ENCODE results near the gene MAN2A2. TPM values are rescaled to one million over a fixed set of nuclear protein-coding genes. Genes with fewer than 3 reads are reported as not detected.
A peak's percentile ranks its signal among the peaks of the same experiment; 100 is the strongest.

Gene MAN2A2
- polyA plus RNA-seq, 1 donor, result 44.0 TPM

DNA sequence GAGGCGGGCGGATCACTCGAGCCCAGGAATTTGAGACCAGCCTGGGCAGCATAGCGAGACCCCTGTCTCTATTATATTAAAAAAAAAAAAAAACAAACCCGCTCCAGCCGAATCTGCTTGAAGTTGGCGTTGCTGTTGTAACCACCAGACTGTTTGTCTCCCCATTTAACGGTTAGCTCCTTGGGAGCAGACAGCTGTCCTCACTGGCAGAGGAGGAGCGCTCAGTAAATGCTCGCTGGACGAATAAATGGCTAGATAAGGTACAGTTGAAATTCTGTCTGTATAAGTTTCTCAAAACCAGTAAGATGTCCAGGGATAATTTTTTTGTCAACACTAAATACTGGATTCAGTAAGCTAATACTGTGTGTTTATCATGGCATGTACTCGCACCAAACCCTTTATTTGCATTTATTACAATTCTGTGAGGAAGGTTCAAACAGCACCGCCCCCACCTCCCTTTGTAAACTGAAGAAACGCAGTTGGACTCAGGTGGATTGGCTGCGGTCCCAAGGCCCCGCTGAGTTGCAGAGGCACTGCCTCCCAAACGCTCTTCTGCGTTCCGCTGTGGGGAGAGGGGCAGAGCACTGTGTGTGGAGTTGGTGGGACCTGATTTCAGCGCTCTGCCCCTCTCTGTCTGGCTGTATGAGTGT, 52.6 kb downstream of the MAN2A2 start:
- DNase-seq, result peak in 1 of 2 donors; percentile 39
- H3K4me1 ChIP-seq (ENCODE audit: control insufficient read depth, insufficient read depth, low read length), result peaks cover 15% of the 10 kb centered on the region
- H3K4me3 ChIP-seq (ENCODE audit: low read length), result peak overlapping the region; percentile 100
- H3K27ac ChIP-seq (ENCODE audit: low read length), result no peak overlapping the region
- H3K36me3 ChIP-seq (ENCODE audit: control insufficient read depth, insufficient read depth, low read length), result peaks cover 33% of the 10 kb centered on the region
- H3K27me3 ChIP-seq (ENCODE audit: control insufficient read depth, insufficient read depth, low read length), result no peaks in the 10 kb centered on the region
- 40% methylated on average over 1 of the region's 20 CpGs for WGBS (ENCODE audit: insufficient coverage, low lambda C conversion rate)
- H3K9me3 ChIP-seq (ENCODE audit: control insufficient read depth, low read depth, low read length), result no peaks in the 10 kb centered on the region

DNA sequence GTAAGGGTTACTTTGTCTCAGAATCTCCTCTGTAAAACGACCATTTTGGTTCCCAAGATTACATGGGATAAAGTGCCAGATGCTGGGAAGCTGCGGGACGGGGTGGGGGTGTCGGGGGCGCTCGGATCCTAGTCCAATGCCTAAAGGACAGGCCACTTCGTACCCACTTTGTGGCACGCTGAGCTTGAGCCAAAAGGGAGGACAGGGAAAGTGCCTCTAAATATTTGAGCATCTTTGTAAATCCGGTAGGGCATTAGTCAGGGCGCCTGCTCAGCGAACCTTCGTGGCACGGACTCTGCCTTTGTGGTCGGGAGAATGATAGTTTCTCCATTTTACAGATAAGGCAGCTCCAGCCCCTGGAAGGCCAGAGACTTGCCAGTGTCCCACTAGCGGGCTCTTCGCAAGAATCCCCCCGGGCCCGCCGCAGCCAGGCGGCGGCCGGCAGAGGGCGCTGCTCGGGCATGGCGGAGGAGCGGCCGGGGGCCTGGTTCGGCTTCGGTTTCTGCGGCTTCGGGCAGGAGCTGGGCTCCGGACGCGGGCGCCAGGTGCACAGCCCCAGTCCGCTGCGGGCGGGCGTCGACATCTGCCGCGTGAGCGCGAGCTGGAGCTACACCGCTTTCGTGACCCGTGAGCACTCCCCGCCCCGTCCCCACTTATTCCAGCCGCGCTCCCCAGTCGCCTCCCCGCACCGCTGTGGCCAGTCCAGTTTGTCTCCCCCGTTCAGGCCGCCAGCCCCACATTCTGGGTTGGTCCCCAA, 53.4 kb downstream of the MAN2A2 start:
- Histone ChIP-seq H3K36me3 (ENCODE audit: control insufficient read depth, insufficient read depth, low read length) (peaks cover 35% of the 10 kb centered on the region), H3K4me3 (ENCODE audit: low read length) (peak overlapping the region; percentile 60), H3K9me3 (ENCODE audit: control insufficient read depth, low read depth, low read length) (no peaks in the 10 kb centered on the region), H3K27ac (ENCODE audit: low read length) (no peak overlapping the region), H3K27me3 (ENCODE audit: control insufficient read depth, insufficient read depth, low read length) (no peaks in the 10 kb centered on the region), H3K4me1 (ENCODE audit: control insufficient read depth, insufficient read depth, low read length) (peaks cover 15% of the 10 kb centered on the region)
- peak; percentile 56 to 80 for DNase-seq
- WGBS (ENCODE audit: insufficient coverage, low lambda C conversion rate), result no CpG with 5 or more reads among the region's 56 CpGs

DNA sequence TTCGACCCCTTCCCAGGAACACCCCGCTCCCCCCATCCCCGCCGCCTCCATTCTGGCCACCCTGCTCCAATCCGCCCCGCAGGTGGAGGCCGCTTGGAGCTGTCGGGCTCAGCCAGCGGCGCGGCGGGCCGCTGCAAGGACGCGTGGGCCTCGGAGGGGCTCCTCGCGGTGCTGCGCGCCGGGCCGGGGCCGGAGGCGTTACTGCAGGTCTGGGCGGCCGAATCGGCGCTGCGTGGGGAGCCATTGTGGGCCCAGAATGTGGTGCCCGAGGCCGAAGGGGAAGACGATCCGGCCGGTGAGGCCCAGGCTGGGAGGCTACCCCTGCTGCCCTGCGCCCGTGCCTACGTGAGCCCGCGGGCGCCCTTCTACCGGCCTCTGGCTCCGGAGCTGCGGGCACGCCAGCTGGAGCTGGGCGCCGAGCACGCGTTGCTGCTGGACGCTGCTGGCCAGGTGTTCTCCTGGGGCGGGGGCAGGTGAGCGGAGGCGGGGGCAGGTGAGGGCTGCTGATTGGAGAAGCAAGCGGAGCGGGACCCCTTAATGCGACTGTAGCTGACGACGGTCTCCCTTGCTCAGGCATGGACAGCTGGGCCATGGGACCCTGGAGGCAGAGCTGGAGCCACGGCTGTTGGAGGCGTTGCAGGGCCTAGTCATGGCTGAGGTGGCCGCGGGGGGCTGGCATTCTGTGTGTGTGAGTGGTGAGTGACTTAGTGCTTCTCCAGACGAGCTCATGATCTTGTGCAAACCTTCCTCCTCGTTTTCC, 54.1 kb downstream of the MAN2A2 start:
- no CpG with 5 or more reads among the region's 63 CpGs for WGBS (ENCODE audit: insufficient coverage, low lambda C conversion rate)
- peaks cover 15% of the 10 kb centered on the region for H3K4me1 ChIP-seq (ENCODE audit: control insufficient read depth, insufficient read depth, low read length)
- H3K27ac ChIP-seq (ENCODE audit: low read length), result no peak overlapping the region
- peaks cover 35% of the 10 kb centered on the region for H3K36me3 ChIP-seq (ENCODE audit: control insufficient read depth, insufficient read depth, low read length)
- peak overlapping the region; percentile 60 for H3K4me3 ChIP-seq (ENCODE audit: low read length)
- DNase-seq, result peak in 1 of 2 donors; percentile 66
- H3K9me3 ChIP-seq (ENCODE audit: control insufficient read depth, low read depth, low read length), result no peaks in the 10 kb centered on the region
- H3K27me3 ChIP-seq (ENCODE audit: control insufficient read depth, insufficient read depth, low read length), result no peaks in the 10 kb centered on the region

DNA sequence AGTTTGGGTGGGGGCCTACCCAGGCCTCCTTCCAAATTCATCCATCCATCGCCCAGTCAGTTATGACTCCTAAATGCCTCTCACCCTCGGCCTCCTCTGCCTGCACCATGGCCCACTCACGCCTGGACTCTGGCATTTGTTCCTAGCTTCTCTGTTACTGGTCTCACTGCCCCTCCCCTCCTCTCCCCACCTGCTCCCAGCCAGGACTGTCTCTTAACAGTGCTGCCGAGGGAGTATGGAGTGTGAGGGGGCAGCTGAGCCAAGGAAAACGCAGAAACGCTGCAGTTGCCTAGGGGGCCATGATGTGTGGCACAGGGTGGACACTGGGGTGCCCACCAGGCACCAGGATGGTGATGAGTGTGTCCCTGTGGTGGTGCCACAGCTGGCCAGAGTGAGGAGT, 54.7 kb downstream of the MAN2A2 start:
- H3K9me3 ChIP-seq (ENCODE audit: control insufficient read depth, low read depth, low read length), result no peaks in the 10 kb centered on the region
- H3K4me3 ChIP-seq (ENCODE audit: low read length), result peak overlapping the region; percentile 60
- no peak for DNase-seq
- H3K36me3 ChIP-seq (ENCODE audit: control insufficient read depth, insufficient read depth, low read length), result peaks cover 33% of the 10 kb centered on the region
- 100% methylated on average over 1 of the region's 6 CpGs for WGBS (ENCODE audit: insufficient coverage, low lambda C conversion rate)
- H3K27me3 ChIP-seq (ENCODE audit: control insufficient read depth, insufficient read depth, low read length), result no peaks in the 10 kb centered on the region
- peaks cover 15% of the 10 kb centered on the region for H3K4me1 ChIP-seq (ENCODE audit: control insufficient read depth, insufficient read depth, low read length)
- H3K27ac ChIP-seq (ENCODE audit: low read length), result no peak overlapping the region

DNA sequence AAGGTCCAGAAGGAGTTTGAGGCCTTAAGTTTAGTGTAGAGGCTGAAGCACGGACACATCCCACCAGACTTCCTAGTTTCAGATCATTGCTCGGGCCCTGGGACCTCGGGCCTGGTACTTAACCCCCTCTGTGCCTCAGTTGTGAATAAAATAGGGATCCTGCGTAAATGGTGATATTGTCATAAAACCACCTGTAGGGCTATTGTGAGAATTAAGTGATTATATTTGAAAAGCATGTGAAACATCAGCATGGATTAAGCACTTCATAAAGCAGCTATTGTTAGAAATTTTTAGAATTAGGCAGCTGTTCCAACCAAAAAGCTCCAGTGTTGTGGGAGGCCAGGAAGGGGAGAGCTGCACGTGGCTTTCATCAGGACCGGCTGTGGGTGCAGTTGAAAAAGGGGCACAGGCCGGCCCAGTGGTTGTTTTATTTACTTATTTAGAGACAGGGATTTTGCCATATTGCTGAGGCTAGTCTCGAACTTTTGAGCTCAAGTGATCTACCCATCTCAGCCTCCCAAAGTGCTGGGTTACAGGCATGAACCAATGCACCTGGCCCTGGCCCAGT, 56.0 kb downstream of the MAN2A2 start:
- Histone ChIP-seq H3K27ac (ENCODE audit: low read length) (no peak overlapping the region), H3K4me1 (ENCODE audit: control insufficient read depth, insufficient read depth, low read length) (peaks cover 15% of the 10 kb centered on the region), H3K36me3 (ENCODE audit: control insufficient read depth, insufficient read depth, low read length) (peaks cover 31% of the 10 kb centered on the region), H3K9me3 (ENCODE audit: control insufficient read depth, low read depth, low read length) (no peaks in the 10 kb centered on the region), H3K4me3 (ENCODE audit: low read length) (no peak overlapping the region), H3K27me3 (ENCODE audit: control insufficient read depth, insufficient read depth, low read length) (no peaks in the 10 kb centered on the region)
- no peak for DNase-seq
- WGBS (ENCODE audit: insufficient coverage, low lambda C conversion rate), result 100% methylated on average over 2 of the region's 8 CpGs

DNA sequence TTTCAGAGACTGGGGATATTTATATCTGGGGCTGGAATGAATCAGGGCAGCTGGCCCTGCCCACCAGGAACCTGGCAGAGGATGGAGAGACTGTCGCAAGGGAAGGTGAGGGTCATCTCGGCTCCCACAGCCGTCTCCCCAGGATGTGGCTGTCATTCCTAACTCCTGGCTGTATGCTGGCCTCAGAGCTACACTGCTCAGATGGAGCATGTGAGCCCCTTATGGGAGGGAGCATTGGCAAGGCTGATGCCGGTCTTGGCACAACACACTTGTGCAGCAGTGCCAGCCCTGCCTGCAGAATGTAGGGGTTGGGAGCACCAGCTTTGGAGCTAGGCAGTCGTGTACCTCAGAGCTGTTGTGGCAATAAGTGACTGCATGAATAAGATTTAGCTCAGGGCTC, 56.8 kb downstream of the MAN2A2 start:
- Histone ChIP-seq H3K36me3 (ENCODE audit: control insufficient read depth, insufficient read depth, low read length) (peaks cover 33% of the 10 kb centered on the region), H3K27ac (ENCODE audit: low read length) (no peak overlapping the region), H3K4me1 (ENCODE audit: control insufficient read depth, insufficient read depth, low read length) (peaks cover 13% of the 10 kb centered on the region), H3K9me3 (ENCODE audit: control insufficient read depth, low read depth, low read length) (no peaks in the 10 kb centered on the region), H3K4me3 (ENCODE audit: low read length) (no peak overlapping the region), H3K27me3 (ENCODE audit: control insufficient read depth, insufficient read depth, low read length) (no peaks in the 10 kb centered on the region)
- no peak for DNase-seq
- WGBS (ENCODE audit: insufficient coverage, low lambda C conversion rate), result no CpG with 5 or more reads among the region's 5 CpGs

DNA sequence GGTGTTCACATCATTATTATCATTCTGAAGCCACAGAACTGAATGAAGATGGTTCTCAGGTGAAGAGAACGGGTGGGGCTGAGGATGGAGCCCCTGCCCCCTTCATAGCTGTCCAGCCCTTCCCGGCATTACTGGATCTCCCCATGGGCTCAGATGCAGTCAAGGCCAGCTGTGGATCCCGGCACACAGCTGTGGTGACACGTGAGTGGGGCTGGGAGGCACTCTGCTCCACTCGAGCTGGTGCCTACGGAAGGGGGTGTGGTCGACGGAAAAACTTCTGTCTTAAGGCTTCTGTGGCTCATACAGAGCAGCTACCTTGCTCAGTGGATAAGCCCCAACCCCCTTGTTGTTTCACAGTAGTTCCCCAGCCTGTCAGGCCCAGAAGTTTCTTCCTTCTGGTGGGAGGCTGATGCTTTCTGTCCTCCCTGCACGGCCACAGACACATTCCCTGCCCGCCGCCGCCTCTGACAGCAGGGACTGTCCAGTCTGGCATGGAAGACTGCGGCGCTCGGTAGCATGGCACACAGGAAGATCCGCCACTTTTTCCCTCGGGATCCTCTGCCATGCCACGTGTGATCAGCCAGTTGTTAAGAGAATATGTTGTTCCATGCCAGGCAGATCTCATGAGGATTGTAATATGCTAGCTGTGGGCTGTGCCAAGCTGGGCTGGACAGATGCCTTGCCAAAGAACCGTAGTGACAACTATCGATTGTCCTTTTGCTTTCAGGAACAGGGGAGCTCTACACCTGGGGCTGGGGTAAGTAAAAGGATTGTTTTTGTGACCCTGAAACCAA, 57.4 kb downstream of the MAN2A2 start:
- no CpG with 5 or more reads among the region's 20 CpGs for WGBS (ENCODE audit: insufficient coverage, low lambda C conversion rate)
- no peak overlapping the region for H3K27ac ChIP-seq (ENCODE audit: low read length)
- H3K9me3 ChIP-seq (ENCODE audit: control insufficient read depth, low read depth, low read length), result no peaks in the 10 kb centered on the region
- H3K27me3 ChIP-seq (ENCODE audit: control insufficient read depth, insufficient read depth, low read length), result no peaks in the 10 kb centered on the region
- H3K4me3 ChIP-seq (ENCODE audit: low read length), result no peak overlapping the region
- H3K36me3 ChIP-seq (ENCODE audit: control insufficient read depth, insufficient read depth, low read length), result peaks cover 33% of the 10 kb centered on the region
- no peak for DNase-seq
- peaks cover 9% of the 10 kb centered on the region for H3K4me1 ChIP-seq (ENCODE audit: control insufficient read depth, insufficient read depth, low read length)

DNA sequence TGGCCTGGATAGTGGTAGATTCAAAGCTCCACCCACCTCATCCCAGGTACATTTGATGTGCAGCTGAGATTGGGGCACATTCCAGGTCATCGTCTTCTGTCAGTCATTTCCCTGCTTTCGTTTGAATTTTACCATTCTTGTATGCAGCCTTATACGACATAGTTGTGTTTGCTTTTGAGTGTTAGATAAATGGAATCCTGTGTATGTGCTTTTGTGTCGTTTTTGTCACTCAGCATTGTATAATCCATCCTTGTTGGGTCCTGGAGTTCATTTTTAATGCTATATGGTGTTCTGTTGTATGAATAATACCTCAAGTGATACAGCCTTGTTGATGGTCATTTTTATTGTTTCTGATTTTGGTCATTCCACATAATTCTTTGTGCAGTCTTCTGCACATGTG, 58.9 kb downstream of the MAN2A2 start:
- no peaks in the 10 kb centered on the region for H3K4me1 ChIP-seq (ENCODE audit: control insufficient read depth, insufficient read depth, low read length)
- H3K36me3 ChIP-seq (ENCODE audit: control insufficient read depth, insufficient read depth, low read length), result peaks cover 43% of the 10 kb centered on the region
- no peaks in the 10 kb centered on the region for H3K9me3 ChIP-seq (ENCODE audit: control insufficient read depth, low read depth, low read length)
- WGBS (ENCODE audit: insufficient coverage, low lambda C conversion rate), result no CpG with 5 or more reads among the region's 4 CpGs
- no peak for DNase-seq
- H3K4me3 ChIP-seq (ENCODE audit: low read length), result no peak overlapping the region
- H3K27ac ChIP-seq (ENCODE audit: low read length), result no peak overlapping the region
- no peaks in the 10 kb centered on the region for H3K27me3 ChIP-seq (ENCODE audit: control insufficient read depth, insufficient read depth, low read length)

DNA sequence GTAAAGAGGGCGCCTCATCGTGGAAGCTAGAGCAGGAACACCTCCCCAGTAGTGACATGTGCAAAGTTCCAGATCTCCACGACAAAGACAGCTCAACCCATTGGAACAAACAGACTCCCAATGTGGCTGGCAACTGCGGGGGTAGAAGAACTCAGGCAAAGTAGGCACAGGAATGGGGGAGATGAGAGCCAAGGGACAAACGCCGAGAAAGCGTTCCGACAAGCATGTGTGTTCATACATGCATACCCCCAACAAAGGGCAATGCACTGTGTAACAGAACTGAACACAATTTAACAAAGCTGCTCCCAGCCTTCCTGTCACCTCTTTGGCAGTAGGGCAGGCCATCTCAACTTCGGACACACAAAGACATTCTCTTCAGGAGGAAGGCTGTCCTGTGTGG, 63.2 kb downstream of the MAN2A2 start:
- H3K4me1 ChIP-seq (ENCODE audit: control insufficient read depth, insufficient read depth, low read length), result no peaks in the 10 kb centered on the region
- WGBS (ENCODE audit: insufficient coverage, low lambda C conversion rate), result 100% methylated on average over 1 of the region's 9 CpGs
- H3K9me3 ChIP-seq (ENCODE audit: control insufficient read depth, low read depth, low read length), result no peaks in the 10 kb centered on the region
- H3K4me3 ChIP-seq (ENCODE audit: low read length), result no peak overlapping the region
- no peak for DNase-seq
- H3K27ac ChIP-seq (ENCODE audit: low read length), result no peak overlapping the region
- no peaks in the 10 kb centered on the region for H3K27me3 ChIP-seq (ENCODE audit: control insufficient read depth, insufficient read depth, low read length)
- H3K36me3 ChIP-seq (ENCODE audit: control insufficient read depth, insufficient read depth, low read length), result peaks cover 62% of the 10 kb centered on the region

DNA sequence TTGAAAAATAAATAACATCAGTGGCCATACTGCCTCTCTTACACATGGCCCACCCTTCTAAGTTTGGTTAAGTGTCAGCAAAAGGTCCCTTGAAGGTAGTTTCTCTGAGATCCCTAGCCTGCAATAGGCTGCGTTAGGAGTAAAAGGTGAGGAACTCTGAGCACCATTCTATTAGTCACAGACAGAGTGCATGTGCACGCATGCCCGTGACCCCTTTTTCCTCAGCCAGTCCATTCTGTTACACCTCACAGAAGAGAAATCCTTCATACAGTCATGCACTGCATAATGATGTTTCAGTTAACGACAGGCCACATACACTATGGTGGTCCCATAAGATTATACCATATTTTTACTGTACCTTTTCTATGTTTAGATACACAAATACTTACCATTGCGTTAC, 64.1 kb downstream of the MAN2A2 start:
- Histone ChIP-seq H3K4me1 (ENCODE audit: control insufficient read depth, insufficient read depth, low read length) (no peaks in the 10 kb centered on the region), H3K27me3 (ENCODE audit: control insufficient read depth, insufficient read depth, low read length) (no peaks in the 10 kb centered on the region), H3K36me3 (ENCODE audit: control insufficient read depth, insufficient read depth, low read length) (peaks cover 53% of the 10 kb centered on the region), H3K9me3 (ENCODE audit: control insufficient read depth, low read depth, low read length) (no peaks in the 10 kb centered on the region), H3K4me3 (ENCODE audit: low read length) (no peak overlapping the region), H3K27ac (ENCODE audit: low read length) (no peak overlapping the region)
- DNase-seq, result no peak
- 93% methylated on average over 2 of the region's 5 CpGs for WGBS (ENCODE audit: insufficient coverage, low lambda C conversion rate)

Measured in large intestine (tissue), 3 donors.